OCI-LY1 (cell line): ENCODE measurements around the gene TRIP12.
"Not testable (repeated sequence)": the region's sequence is repeated elsewhere in the genome, so short reads cannot be mapped to it uniquely, and the experiment has no call there.

ENCODE experiments used
- H2AFZ ChIP-seq: fragments of 200-600 bp; sonication (generic), shearing (Covaris generic); 2 replicates; pipeline ENCODE4 v1.6.0; 2014; ENCODE audit warnings: antibody characterized with exemption, mild to moderate bottlenecking, low read length
- H3F3A ChIP-seq: fragments of 200-600 bp; sonication (generic), shearing (Covaris generic); 2 replicates; pipeline ENCODE4 v1.6.0; 2014; ENCODE audit warnings: mild to moderate bottlenecking, antibody characterized with exemption, low read length, moderate library complexity; ENCODE audit not compliant: insufficient read depth
- H3K27ac ChIP-seq: fragments of 200-600 bp; sonication (generic); 2 replicates; pipeline ENCODE4 v1.5.1; 2014; ENCODE audit warnings: low read length, mixed run types, mild to moderate bottlenecking, low read depth; ENCODE audit not compliant: poor library complexity, severe bottlenecking
- H3K27me3 ChIP-seq: fragments of 200-600 bp; sonication (generic); 2 replicates; pipeline ENCODE4 v1.6.0; 2014; ENCODE audit warnings: antibody characterized with exemption, mild to moderate bottlenecking, low read length, moderate library complexity; ENCODE audit not compliant: insufficient read depth
- H3K36me3 ChIP-seq: fragments of 200-600 bp; sonication (generic); 2 replicates; pipeline ENCODE4 v1.6.1; 2014; ENCODE audit warnings: mild to moderate bottlenecking, antibody characterized with exemption, low read length, moderate library complexity, mixed read lengths; ENCODE audit not compliant: insufficient read depth
- H3K4me1 ChIP-seq: fragments of 200-600 bp; sonication (generic); 2 replicates; pipeline ENCODE4 v1.5.1; 2014; ENCODE audit warnings: mild to moderate bottlenecking, low read length, moderate library complexity; ENCODE audit not compliant: insufficient read depth, severe bottlenecking
- H3K4me2 ChIP-seq: fragments of 200-600 bp; sonication (generic), shearing (Covaris generic); 2 replicates; pipeline ENCODE4 v1.6.1; 2014; ENCODE audit warnings: low read length
- H3K4me3 ChIP-seq: fragments of 200-600 bp; sonication (generic); 2 replicates; pipeline ENCODE4 v1.5.1; 2014; ENCODE audit warnings: low read length, low read depth, mild to moderate bottlenecking, mixed read lengths; ENCODE audit not compliant: poor library complexity, severe bottlenecking
- H3K79me2 ChIP-seq: fragments of 200-600 bp; shearing (Covaris generic); 2 replicates; pipeline ENCODE4 v1.6.1; 2016; ENCODE audit warnings: mixed run types, low read length, mixed read lengths; ENCODE audit not compliant: insufficient read depth
- H3K9ac ChIP-seq: fragments of 200-600 bp; sonication (generic), shearing (Covaris generic); 2 replicates; pipeline ENCODE4 v1.6.1; 2014; ENCODE audit warnings: mild to moderate bottlenecking, low read length, mixed read lengths
- H3K9me2 ChIP-seq: fragments of 200-600 bp; sonication (generic), shearing (Covaris generic); 2 replicates; pipeline ENCODE4 v1.6.1; 2014; ENCODE audit warnings: low read depth, mild to moderate bottlenecking, low read length, mixed read lengths
- H3K9me3 ChIP-seq: fragments of 200-600 bp; shearing (Covaris generic); 2 replicates; pipeline ENCODE4 v1.6.1; 2014; ENCODE audit warnings: low read length, mixed read lengths
- H4K20me1 ChIP-seq: fragments of 200-600 bp; sonication (generic), shearing (Covaris generic); 2 replicates; pipeline ENCODE4 v1.6.0; 2016; ENCODE audit warnings: mild to moderate bottlenecking, low read length; ENCODE audit not compliant: insufficient read depth
- CTCF ChIP-seq: fragments of 200-600 bp; sonication (generic), shearing (Covaris generic); IDR thresholded peaks from 2 replicates; pipeline ENCODE4 v1.5.1; 2017; ENCODE audit warnings: mild to moderate bottlenecking, antibody characterized with exemption, low read length, moderate library complexity, mixed read lengths
- EZH2 ChIP-seq: fragments of 200-600 bp; sonication (generic), shearing (Covaris generic); IDR thresholded peaks from 2 replicates; pipeline ENCODE4 v1.8.0; 2017; ENCODE audit warnings: borderline replicate concordance, mixed run types, mild to moderate bottlenecking, antibody characterized with exemption, low read length, moderate library complexity, mixed read lengths

Gene TRIP12

DNA sequence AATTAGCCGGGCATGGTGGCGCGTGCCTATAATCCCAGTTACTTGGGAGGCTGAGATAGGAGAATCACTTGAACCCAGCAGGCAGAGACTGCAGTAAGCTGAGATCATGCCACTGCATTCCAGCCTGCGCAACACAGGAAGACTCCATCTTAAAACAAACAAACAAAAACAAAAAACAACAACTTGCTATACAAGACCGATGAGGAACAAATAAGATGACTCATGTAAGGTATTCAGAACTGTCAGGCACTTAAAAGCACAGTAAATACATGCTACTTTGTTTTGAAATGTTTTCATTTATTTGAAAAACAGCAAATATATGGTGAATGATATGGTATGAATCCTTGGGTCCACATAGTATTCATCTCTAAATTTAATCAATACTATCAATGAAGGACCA lies 66.7 kb downstream of the TRIP12 start:
- Histone ChIP-seq H2AFZ (no peak overlapping the region), H3K9me3 (no peaks in the 10 kb centered on the region), H3K4me1 (no peaks in the 10 kb centered on the region), H3K9ac (no peak overlapping the region), H3K4me2 (no peak overlapping the region), H3K27me3 (no peaks in the 10 kb centered on the region), H3K27ac (no peak overlapping the region), H4K20me1 (no peaks in the 10 kb centered on the region), H3K79me2 (no peaks in the 10 kb centered on the region), H3K36me3 (peaks cover 60% of the 10 kb centered on the region), H3F3A (no peaks in the 10 kb centered on the region; the same call in 1 of the 2 replicates), H3K4me3 (no peak overlapping the region), H3K9me2 (no peaks in the 10 kb centered on the region)
- TF ChIP-seq EZH2 (no peak), CTCF (no peak)

- H3K27me3 ChIP-seq: no peaks in the 10 kb centered on the region
- H3K4me1 ChIP-seq: no peaks in the 10 kb centered on the region
- no peaks in the 10 kb centered on the region for H3K9me2 ChIP-seq
- H3K9me3 ChIP-seq: no peaks in the 10 kb centered on the region
- no peaks in the 10 kb centered on the region for H3F3A ChIP-seq
- no peak overlapping the region for H3K4me3 ChIP-seq
- no peak overlapping the region for H3K9ac ChIP-seq
- no peaks in the 10 kb centered on the region; the same call in 1 of the 2 replicates for H3K79me2 ChIP-seq
- peaks cover 52% of the 10 kb centered on the region for H3K36me3 ChIP-seq
- no peaks in the 10 kb centered on the region for H4K20me1 ChIP-seq
- H3K27ac ChIP-seq: no peak overlapping the region
- no peak overlapping the region for H2AFZ ChIP-seq
- no peak for TF ChIP-seq EZH2
- TF ChIP-seq CTCF: no peak
- no peak overlapping the region for H3K4me2 ChIP-seq
These were observed 69.2 kb downstream of the TRIP12 start for GRCh38 chr2:229852565-229852964.

- TF ChIP-seq CTCF (no peak), EZH2 (no peak)
- Histone ChIP-seq H2AFZ (no peak overlapping the region), H3K9me2 (no peaks in the 10 kb centered on the region), H3K27ac (no peak overlapping the region), H3K4me2 (no peak overlapping the region), H3F3A (no peaks in the 10 kb centered on the region), H3K9me3 (no peaks in the 10 kb centered on the region), H3K4me3 (no peak overlapping the region), H3K9ac (no peak overlapping the region), H3K4me1 (no peaks in the 10 kb centered on the region), H3K36me3 (peaks cover 51% of the 10 kb centered on the region), H3K79me2 (no peaks in the 10 kb centered on the region; the same call in 1 of the 2 replicates), H4K20me1 (no peaks in the 10 kb centered on the region), H3K27me3 (no peaks in the 10 kb centered on the region)
These were observed 69.9 kb downstream of the TRIP12 start for GRCh38 chr2:229851870-229852269.

DNA sequence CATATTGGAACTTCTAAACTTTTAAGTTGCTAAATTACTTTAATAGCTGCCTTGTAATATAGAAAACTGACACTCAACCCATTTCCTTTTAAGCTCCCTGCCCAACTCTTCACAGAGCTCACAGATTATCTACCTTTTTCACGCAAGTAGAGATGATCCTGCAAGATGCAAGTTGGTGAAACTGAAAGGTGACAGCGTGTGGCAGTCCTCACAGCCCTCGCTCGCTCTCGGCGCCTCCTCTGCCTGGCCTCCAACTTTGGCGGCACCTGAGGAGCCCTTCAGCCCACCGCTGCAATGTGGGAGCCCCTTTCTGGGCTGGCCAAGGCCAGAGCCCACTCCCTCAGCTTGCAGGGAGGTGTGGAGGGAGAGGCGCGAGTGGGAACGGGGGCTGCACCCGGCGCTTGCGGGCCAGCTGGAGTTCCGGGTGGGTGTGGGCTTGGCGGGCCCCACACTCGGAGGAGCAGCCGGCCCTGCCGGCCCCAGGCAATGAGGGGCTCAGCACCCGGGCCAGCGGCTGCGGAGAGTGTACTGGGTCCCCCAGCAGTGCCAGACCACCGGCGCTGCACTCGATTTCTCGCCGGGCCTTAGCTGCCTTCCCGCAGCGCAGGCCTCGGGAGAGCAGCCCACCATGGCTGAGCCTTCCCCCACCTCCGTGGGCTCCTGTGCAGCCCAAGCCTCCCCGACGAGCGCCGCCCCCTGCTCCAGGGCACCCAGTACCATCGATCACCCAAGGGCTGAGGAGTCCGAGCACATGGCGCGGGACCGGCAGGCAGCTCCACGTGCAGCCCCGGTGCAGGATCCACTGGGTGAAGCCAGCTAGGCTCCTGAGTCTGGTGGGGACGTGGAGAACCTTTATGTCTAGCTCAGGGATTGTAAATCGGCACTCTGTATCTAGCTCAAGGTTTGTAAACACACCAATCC lies 71.2 kb downstream of the TRIP12 start:
- not testable (repeated sequence) for H2AFZ ChIP-seq, H4K20me1 ChIP-seq, H3K4me1 ChIP-seq, H3K79me2 ChIP-seq, H3K4me3 ChIP-seq, H3F3A ChIP-seq, H3K27me3 ChIP-seq, H3K4me2 ChIP-seq, H3K27ac ChIP-seq, H3K9me2 ChIP-seq, H3K9ac ChIP-seq, H3K9me3 ChIP-seq
- peaks cover 39% of the 10 kb centered on the region for H3K36me3 ChIP-seq
